Calu3 (cell line): Measurements from ENCODE around the gene GPR35. TPM values are rescaled to one million over a fixed set of nuclear protein-coding genes. Genes with fewer than 3 reads are reported as not detected.

Experiments
- BruUV-seq: library from RNA; stranded (reverse); fragments of 400-500 nt; replicated peaks from 2 replicates; lab custom pipeline; 2021; lab: Mats Ljungman, UMichigan
- CTCF ChIA-PET: fragments of 300-600 bp; sonication (Branson Sonifier 250); formaldehyde crosslinking; loops from one replicate; lab custom pipeline; 2022; ENCODE audit warnings: antibody characterized with exemption; lab: Charles Lee
- DNase-seq: peaks from one replicate; pipeline ENCODE4 v3.0.0; 2022
- H3K27ac Mint-ChIP-seq: one replicate; pipeline ENCODE4 v1.8.0; 2022; ENCODE audit warnings: mixed read lengths; ENCODE audit not compliant: unreplicated experiment
- H3K27me3 Mint-ChIP-seq: one replicate; pipeline ENCODE4 v1.8.0; 2022; ENCODE audit warnings: mixed read lengths; ENCODE audit not compliant: unreplicated experiment
- H3K36me3 Mint-ChIP-seq: one replicate; pipeline ENCODE4 v1.8.0; 2022; ENCODE audit warnings: mild to moderate bottlenecking, moderate library complexity, mixed read lengths; ENCODE audit not compliant: insufficient read depth, unreplicated experiment
- H3K4me1 Mint-ChIP-seq: one replicate; pipeline ENCODE4 v1.8.0; 2022; ENCODE audit warnings: mild to moderate bottlenecking, low read depth, mixed read lengths; ENCODE audit not compliant: unreplicated experiment
- H3K4me3 Mint-ChIP-seq: one replicate; pipeline ENCODE4 v1.8.0; 2022; ENCODE audit warnings: mild to moderate bottlenecking, low read depth, moderate library complexity, mixed read lengths; ENCODE audit not compliant: unreplicated experiment
- H3K9me3 Mint-ChIP-seq: one replicate; pipeline ENCODE4 v1.8.0; 2022; ENCODE audit warnings: low read depth, mixed read lengths; ENCODE audit not compliant: unreplicated experiment
- intact Hi-C: fragments of 100-400 bp; cut with micrococcal nuclease; formaldehyde crosslinking; loops from one replicate; pipeline ENCODE4 v1.10.0; 2022; ENCODE audit not compliant: unreplicated experiment
- total RNA-seq: library from RNA; stranded (reverse); gene quantifications from 2 replicates; pipeline ENCODE4 v1.2.3, GENCODE V29; 2022
- TF ChIP-seq, protein P1 (sequence below): fragments of 200-600 bp; IDR thresholded peaks from one replicate; pipeline ENCODE4 v1.8.0; 2022; ENCODE audit warnings: antibody characterized with exemption; ENCODE audit not compliant: unreplicated experiment

The GPR35 gene
- total RNA-seq, 1 experiment from 2014 or later = 40.3 TPM

DNA sequence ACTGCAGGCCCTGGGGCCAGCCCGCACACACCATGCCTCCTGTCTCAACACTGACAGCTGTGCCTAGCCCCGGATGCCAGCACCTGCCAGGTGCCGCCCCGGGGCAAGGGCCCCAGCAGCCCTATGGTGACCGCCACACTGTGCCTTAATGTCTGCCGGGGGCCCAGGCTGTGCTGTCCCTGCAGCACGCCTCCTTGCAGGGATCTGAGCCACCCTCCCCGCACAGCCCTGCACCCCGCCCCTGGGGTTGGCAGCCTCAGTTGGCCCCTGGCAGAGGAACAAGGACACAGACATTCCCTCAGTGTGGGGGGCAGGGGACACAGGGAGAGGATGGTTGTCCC, 47.2 kb upstream of the GPR35 start:
- DNase-seq = no peak
- BruUV-seq = no TSS peak
- intact Hi-C loops = no loop called here
- Mint-ChIP-seq H3K4me1 (peaks cover 38% of the 10 kb centered on the region), H3K9me3 (no peaks in the 10 kb centered on the region), H3K27ac (no peak overlapping the region), H3K4me3 (no peak overlapping the region), H3K27me3 (no peaks in the 10 kb centered on the region), H3K36me3 (peaks cover 76% of the 10 kb centered on the region)
- TF ChIP-seq, protein P1, sequence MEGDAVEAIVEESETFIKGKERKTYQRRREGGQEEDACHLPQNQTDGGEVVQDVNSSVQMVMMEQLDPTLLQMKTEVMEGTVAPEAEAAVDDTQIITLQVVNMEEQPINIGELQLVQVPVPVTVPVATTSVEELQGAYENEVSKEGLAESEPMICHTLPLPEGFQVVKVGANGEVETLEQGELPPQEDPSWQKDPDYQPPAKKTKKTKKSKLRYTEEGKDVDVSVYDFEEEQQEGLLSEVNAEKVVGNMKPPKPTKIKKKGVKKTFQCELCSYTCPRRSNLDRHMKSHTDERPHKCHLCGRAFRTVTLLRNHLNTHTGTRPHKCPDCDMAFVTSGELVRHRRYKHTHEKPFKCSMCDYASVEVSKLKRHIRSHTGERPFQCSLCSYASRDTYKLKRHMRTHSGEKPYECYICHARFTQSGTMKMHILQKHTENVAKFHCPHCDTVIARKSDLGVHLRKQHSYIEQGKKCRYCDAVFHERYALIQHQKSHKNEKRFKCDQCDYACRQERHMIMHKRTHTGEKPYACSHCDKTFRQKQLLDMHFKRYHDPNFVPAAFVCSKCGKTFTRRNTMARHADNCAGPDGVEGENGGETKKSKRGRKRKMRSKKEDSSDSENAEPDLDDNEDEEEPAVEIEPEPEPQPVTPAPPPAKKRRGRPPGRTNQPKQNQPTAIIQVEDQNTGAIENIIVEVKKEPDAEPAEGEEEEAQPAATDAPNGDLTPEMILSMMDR = no peak
- CTCF ChIA-PET = no interaction called here

DNA sequence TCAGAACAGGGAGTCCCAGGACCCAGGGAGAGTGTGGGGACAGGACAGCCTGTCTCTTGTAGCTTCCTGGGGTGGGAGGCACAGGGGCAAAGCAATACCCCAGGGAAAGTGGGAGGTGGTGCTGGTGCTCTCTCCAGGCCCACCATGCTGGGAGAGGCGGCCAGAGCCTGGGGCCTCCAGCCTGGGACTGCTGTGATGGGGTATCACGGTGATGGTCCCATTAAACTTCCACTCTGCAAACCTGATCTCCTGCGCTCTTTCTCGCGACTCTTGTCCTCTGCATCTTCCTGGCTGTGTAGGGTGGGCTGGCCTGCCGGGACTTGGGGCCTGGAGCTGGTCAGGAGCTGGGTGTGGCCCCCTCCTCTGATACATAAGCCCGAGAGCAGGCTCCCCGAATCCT, 46.8 kb upstream of the GPR35 start:
- CTCF ChIA-PET = no interaction called here
- no peaks in the 10 kb centered on the region for H3K27me3 Mint-ChIP-seq
- intact Hi-C loops = no loop called here
- peaks cover 74% of the 10 kb centered on the region for H3K36me3 Mint-ChIP-seq
- H3K4me1 Mint-ChIP-seq = peaks cover 38% of the 10 kb centered on the region
- peak overlapping the region; percentile 91 for H3K27ac Mint-ChIP-seq
- H3K9me3 Mint-ChIP-seq = no peaks in the 10 kb centered on the region
- TF ChIP-seq, protein P1 = no peak
- no peak overlapping the region for H3K4me3 Mint-ChIP-seq
- no TSS peak for BruUV-seq
- no peak for DNase-seq

DNA sequence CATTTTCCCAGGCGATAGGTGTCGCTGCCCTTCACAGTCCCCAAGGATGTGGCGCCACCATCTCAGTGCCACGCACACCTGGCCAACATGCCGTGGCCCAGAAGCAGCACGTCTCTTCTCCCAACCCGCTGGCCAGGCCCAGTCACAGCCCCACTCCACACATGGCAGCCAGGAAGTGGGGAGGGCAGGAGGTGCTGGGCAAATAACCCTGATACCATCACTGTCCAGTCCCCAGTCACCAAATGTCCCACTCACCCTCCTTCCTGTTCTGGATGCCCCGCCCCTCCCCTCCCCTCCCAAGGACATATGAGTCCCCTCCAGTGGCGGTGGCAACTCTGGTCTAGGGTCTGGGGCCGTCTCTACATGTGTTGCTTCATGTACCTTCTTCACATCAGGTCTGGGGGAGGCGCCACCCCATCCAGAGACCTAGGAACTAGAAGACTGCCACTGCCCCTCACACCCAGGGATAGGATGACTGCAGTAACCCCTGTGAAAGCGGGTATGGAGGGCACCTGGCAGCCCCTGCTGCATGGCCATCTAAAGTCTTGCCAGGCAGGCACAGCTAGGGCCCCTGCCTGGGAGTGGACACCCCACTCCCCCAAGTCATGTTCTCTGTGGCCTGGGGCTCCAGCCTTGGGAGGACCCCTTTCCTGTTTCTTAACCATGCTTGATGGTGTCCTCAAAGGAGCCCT, 46.1 kb upstream of the GPR35 start:
- CTCF ChIA-PET = interaction anchor here (1.0 to 2.0 kb wide), 8 partner anchors 9 to 261 kb away, joined by 3 to 38 read pairs (median 7); partner anchors contain the start of gene ANKMY1
- Mint-ChIP-seq H3K9me3 (no peaks in the 10 kb centered on the region), H3K36me3 (peaks cover 72% of the 10 kb centered on the region), H3K27me3 (no peaks in the 10 kb centered on the region), H3K4me3 (peak overlapping the region; percentile 59), H3K4me1 (peaks cover 38% of the 10 kb centered on the region), H3K27ac (peak overlapping the region; percentile 91)
- intact Hi-C loops = no loop called here
- DNase-seq = no peak
- TF ChIP-seq, protein P1 = no peak
- no TSS peak for BruUV-seq

DNA sequence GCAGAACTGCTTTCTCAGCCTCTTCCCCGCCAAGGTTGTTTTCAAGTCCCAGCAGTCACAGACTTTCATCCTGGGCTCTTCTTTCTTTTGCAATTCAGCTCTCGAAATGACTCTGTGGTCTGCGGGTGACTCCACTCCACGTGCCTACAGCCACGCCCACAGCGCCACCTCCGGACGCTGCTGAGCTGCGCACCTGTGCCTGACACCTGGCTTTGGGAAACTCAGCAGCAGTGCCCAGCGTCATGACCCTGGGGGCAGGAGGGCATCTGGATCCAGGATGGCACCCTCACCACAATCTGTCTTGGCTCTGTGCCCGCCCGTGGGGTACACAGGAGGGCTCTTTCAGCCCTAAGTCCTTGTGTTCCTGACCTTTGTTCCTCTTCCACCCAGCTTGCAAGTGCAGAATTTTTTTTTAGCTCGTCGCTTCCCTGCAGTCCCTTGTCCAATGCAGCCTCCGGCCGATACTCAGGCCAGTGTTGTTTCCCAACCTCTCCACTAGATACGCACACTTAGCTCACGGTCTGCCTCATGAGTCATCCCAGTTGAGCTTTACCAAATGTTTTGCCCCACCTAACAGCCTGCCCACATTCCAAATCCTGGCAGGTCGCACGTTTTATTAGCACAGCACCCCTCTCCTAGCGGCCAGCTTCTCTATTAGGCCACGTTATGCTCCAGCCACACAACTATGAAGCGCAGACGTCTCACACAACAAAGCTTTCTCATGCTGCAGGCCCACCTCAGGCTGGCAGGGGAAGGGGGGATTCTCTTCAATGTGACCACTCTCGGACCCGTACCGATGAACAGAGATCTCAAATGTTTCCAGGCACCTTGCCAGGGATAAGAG, 45.3 kb upstream of the GPR35 start:
- Mint-ChIP-seq H3K4me3 (peak overlapping the region; percentile 59), H3K9me3 (no peaks in the 10 kb centered on the region), H3K27ac (peak overlapping the region; percentile 91), H3K27me3 (no peaks in the 10 kb centered on the region), H3K36me3 (peaks cover 68% of the 10 kb centered on the region), H3K4me1 (peaks cover 45% of the 10 kb centered on the region)
- CTCF ChIA-PET = interaction anchor here (0.6 to 2.0 kb wide), 10 partner anchors 9 to 975 kb away, joined by 3 to 38 read pairs (median 6); partner anchors contain the start of gene ANKMY1
- peak; percentile 84 for DNase-seq
- intact Hi-C loops = no loop called here
- no TSS peak for BruUV-seq
- TF ChIP-seq, protein P1 = peak; percentile 73
